Tibial nerve (tissue), 4 donors: ENCODE measurements around the gene GDPD3.

Experiments used
- CTCF ChIP-seq, 5 experiments: fragments of 200-600 bp in 3 of 5; fragments of 450-650 bp in 2 of 5; sonication (generic) in 3 of 5; IDR thresholded peaks; one replicate each; pipeline ENCODE4 v1.5.1; 2016 to 2019; ENCODE audit warnings: antibody characterized with exemption in 5 of 5, mild to moderate bottlenecking in 3 of 5, moderate library complexity in 2 of 5
- EP300 ChIP-seq, 2 donors: sonication (generic); formaldehyde crosslinking; IDR thresholded peaks; one replicate each; pipeline ENCODE4 v1.6.1; 2017; ENCODE audit warnings: antibody characterized with exemption in 2 of 2, mild to moderate bottlenecking in 1 of 2
- POLR2A ChIP-seq, 2 donors: fragments of 450-650 bp; IDR thresholded peaks; one replicate each; pipeline ENCODE4 v1.6.1; 2017; ENCODE audit warnings: antibody characterized with exemption in 2 of 2, mild to moderate bottlenecking in 2 of 2, moderate library complexity in 2 of 2

GRCh38 chr16:30124985-30125379, 11.6 kb upstream of the GDPD3 start:
- no peak for TF ChIP-seq POLR2A (IDR thresholded peaks at IDR 0.05)
- TF ChIP-seq CTCF (IDR thresholded peaks at IDR 0.05) = no peak
- TF ChIP-seq EP300 (IDR thresholded peaks at IDR 0.05) = no peak
